GM19372 (cell line): ENCODE data around the gene RTN4.
"Not testable (repeated sequence)": the region's sequence is repeated elsewhere in the genome, so short reads cannot be mapped to it uniquely, and the experiment has no call there.

Experiments
- ATAC-seq: cut with Tn5 transposase; IDR thresholded peaks from one replicate; pipeline ENCODE4 v1.9.1; 2021; ENCODE audit warnings: mild to moderate bottlenecking, low read depth, moderate library complexity; ENCODE audit not compliant: unreplicated experiment

RTN4 gene, protein sequence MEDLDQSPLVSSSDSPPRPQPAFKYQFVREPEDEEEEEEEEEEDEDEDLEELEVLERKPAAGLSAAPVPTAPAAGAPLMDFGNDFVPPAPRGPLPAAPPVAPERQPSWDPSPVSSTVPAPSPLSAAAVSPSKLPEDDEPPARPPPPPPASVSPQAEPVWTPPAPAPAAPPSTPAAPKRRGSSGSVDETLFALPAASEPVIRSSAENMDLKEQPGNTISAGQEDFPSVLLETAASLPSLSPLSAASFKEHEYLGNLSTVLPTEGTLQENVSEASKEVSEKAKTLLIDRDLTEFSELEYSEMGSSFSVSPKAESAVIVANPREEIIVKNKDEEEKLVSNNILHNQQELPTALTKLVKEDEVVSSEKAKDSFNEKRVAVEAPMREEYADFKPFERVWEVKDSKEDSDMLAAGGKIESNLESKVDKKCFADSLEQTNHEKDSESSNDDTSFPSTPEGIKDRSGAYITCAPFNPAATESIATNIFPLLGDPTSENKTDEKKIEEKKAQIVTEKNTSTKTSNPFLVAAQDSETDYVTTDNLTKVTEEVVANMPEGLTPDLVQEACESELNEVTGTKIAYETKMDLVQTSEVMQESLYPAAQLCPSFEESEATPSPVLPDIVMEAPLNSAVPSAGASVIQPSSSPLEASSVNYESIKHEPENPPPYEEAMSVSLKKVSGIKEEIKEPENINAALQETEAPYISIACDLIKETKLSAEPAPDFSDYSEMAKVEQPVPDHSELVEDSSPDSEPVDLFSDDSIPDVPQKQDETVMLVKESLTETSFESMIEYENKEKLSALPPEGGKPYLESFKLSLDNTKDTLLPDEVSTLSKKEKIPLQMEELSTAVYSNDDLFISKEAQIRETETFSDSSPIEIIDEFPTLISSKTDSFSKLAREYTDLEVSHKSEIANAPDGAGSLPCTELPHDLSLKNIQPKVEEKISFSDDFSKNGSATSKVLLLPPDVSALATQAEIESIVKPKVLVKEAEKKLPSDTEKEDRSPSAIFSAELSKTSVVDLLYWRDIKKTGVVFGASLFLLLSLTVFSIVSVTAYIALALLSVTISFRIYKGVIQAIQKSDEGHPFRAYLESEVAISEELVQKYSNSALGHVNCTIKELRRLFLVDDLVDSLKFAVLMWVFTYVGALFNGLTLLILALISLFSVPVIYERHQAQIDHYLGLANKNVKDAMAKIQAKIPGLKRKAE

DNA sequence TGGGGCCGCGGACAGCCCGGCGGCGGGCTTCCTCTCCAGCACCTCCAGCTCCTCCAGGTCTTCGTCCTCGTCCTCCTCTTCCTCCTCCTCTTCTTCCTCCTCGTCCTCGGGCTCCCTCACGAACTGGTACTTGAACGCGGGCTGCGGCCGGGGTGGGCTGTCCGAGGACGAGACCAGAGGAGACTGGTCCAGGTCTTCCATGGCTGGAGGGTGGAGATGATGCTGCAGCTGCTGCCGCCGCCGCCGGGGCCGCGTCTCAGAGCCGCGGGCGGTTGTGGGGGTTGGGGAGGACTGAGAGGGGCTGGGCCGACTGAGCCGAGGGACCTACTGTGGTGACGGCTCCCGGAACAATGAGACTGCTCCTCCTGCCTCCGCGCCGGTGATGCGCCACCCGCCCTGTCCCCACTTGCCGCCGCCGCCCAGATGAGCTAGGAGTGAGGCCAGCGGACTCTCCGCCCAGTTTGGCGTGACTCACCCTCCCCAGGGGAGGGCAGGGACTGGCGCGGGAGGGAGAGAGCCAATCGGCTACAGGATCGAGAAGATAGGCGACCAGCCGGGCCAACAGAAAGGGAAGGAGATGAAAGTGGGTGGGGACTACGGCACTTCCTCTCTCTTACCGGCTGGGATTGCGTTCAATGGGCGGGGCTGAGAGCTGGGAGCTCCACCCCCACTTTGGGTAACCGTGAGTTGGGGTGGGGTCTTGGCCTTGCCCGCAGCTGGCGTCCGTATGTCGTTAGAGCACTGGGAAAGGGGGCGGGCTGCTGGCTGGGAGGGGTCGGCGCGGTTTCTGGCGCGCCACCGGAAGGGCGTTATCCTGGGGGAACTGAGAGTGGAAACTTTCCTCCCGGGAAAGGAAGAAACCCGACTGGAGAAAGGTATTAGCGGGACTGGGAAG is at the start of gene RTN4:
TSS of gene RTN4 (minus strand) at position 352 of the 895 bp plus-strand sequence. CDS start at position 201, 151 bp downstream.
- peak; percentile 73 for ATAC-seq

DNA sequence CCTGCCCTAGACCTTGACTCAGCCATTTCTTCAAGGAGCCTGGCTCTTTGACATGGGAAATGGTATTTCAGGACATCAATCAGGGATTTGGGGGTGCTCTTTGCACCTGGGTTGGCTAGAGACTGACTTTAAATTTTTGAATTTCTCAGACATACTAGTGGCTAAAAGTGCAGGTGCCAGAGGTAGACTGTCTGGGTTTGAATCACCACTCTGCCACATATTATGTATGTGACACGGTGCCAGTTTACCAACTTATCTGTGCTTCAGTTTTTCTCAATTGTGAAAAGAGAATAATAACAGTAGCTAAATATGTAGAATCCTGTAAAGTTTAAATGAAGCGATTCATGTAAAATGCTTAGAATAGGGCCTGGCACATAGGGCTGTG is 49.2 kb upstream of the RTN4 start:
- ATAC-seq = no peak

DNA sequence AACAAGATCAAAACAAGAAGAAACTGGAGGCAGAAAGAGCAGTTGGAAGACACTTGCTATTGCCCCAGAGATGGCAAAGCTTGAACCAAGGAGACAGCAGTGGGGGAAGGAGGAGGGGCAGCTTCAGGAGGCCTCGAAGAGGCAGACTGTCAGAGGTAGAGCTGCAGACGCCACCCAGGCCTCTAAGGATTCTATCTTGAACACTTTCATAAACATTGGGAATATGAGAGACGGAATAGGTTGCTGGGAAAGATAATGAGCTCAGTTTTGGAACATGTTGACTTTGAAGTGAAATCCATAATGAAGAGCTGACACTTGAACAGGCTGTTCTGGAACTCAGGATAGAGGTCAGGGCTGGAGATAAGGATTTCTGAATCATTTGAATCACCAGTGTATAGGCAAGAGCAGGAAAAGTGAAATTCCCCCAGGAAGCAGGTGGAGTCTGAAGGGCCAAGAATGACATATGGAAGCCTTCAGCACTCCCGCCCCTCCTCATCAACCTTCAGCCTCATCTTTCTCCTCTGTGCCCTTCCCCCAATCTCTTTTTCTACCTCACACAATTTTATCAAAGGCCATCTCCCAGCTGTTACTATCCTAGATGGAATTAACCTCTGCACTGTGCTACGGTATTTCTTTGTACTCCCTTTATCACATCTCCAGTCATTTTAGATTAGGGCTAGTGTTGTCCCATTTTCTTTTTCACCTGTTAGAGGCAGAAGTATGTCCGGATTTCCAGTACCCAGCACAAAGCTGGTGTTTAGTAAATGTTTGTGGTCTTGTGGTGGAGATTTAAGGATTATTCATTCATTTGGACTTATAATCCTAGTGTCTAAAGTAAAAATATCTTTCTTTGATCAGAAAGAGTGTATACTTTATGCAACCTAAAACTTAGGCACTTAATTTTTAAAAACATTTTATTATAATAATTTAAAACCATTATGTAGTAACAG is 47.5 kb upstream of the RTN4 start:
- no peak for ATAC-seq

DNA sequence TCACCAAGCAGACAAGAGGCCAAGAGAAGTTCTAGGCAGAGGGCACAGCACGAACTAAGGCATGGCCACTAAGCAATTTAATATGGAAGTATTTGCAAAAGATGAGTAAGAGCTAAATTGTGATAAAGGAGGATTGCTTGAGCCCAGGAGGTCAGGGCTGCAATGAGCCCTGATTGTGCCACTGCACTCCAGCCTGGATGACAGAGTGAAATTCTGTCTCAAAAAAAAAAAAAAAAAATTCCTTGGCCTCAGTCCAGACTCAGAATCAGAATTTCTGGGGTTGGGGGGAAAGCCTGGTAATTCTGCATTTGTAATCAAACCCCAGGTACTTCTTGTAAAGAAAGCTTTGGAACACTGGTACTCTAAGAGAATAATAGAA is 46.8 kb upstream of the RTN4 start:
- no peak for ATAC-seq

DNA sequence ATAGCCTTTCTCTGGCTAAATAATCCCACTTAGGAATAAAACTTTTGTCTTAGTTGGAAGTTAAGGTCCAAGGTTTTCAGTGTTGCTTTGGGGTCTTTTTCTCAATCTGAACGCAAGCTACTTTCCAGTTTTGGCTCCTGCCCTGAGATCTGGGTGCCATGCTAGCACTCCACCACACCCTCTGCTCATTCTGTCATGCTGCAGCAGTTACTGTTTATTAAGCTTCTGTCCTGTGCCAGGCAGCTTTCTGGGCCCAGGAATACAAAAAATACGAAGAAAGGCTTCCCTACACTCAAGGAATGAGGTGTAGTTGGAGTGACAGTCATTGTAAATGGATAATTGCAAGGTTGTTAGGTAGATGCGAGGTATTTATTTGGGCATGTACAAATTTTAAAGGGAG is 46.3 kb upstream of the RTN4 start:
- ATAC-seq = no peak

DNA sequence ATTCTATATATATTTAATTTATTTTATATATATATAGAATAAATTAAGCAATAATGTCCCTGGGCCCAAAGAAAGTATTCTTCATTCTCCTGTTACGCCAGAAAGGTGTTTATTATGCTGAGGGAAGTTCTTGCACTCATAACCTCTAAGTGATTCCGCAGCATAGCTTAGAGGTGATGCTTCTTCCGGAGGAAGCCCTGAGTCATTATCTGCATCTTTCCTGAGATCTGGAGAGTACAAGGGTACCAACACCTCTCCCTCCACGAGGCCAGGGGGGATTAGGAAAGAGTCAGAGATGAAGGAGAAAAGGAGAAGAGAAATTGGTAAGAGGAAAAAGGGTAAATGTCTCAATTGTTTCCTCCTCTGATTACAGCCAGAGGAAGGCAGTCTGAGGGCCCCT is 43.1 kb upstream of the RTN4 start:
- ATAC-seq = no peak

DNA sequence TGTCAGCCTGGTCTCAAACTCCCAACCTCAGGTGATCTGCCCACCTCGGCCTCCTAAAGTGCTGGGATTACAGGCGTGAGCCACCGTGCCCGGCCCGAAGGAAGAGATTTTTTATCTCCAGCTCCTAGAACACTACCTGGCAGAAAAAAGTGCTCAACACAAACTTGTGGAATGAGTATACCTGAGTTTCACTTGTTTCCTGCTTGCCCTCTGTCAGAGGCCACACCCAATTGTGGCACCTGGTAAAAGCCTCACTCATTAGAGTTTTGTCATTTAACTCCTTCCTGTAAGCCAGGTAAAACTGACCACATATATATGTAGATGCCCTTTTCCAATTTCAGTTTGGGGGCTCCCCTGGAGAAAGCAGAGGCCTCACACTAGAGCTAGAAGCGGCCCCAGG is 42.2 kb upstream of the RTN4 start:
- no peak for ATAC-seq

DNA sequence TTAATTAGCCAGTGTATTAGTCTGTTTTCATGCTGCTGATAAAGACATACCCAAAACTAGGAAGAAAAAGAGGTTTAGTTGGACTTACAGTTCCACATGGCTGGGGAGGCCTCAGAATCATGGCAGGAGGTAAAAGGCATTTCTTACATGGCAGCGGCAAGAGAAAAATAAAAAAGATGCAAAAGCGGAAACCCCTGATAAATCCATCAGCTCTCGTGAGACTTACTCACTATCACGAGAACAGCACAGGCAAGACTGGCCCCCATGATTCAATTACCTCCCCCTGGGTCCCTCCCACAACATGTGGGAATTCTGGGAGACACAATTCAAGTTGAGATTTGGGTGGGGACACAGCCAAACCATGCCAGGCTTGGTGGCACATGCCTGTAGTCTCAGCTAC is 41.4 kb upstream of the RTN4 start:
- not testable (repeated sequence) for ATAC-seq

DNA sequence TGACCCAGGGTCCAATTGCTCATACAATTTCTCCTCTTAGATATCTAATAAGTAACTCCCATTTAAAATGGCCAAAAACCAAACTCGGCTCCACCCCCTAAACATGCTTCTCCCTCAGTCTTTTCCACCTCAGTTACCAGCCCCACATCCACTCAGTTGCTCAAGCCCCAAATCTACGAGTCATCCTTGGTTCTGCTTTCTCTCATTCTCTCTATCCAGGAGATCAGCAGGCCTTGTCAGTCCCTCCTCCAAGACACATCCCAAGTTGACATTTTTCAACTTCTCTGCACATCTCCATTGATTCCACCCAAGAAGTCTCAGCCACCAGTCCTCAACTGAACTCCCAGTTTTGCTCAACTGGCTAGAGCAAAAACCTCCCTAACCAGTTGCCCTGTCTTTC is 40.5 kb upstream of the RTN4 start:
- no peak for ATAC-seq

DNA sequence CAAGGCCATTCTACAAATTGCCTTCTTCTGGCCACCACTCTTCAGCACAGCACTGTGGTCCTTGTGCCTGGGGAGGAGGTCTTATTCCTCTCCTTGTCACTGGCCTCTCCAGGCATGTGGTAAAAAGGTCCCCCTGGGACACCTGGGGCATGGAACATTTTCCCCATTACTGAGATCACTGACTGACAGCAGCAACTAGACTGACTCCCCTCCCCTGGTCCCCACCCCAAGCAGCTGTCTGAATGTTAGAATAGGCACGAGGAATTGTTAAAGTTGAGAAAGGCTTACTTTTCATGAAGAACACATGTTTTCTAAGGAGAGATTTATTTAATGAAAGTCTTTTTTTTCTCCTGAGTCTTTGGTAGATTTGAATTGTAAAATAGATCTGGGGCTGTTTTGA is 39.5 kb upstream of the RTN4 start:
- ATAC-seq = no peak

DNA sequence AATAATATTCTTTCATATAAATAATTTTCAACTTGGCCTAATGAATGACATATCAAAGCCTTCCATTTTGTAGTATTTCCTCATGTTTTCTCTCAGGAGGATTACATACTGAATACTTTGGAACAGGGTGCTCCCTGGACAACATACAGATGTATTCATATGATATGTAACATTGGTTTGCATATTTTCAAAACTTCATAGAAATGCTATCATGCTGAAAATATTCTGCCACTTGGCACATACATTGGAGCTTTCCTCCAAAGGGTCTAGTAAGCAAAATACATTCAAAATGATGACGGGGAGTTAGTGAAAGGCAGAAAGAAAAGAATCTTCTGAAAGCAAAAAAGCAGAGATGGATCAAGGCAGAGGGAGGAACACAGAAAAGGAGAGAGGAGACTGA is 38.1 kb upstream of the RTN4 start:
- no peak for ATAC-seq

DNA sequence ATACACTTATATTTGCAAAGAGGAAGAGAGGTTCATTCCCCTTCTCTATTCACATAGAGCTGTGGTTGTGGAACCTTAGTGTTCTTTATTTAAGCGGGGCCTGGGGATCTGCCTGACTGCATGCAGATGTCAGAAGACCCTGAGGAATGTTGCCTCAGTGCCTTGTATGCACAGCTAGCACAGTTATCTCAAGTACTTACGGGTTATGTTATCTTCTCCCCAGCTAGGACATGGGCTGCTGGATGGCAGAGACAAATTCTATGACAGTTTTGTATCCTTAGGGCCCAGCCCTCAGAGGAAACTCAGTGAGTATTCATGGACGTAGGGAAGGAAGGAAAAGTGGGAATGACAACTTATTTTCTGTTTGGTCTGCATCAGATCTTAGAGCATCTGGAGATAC is 37.7 kb upstream of the RTN4 start:
- ATAC-seq = no peak

DNA sequence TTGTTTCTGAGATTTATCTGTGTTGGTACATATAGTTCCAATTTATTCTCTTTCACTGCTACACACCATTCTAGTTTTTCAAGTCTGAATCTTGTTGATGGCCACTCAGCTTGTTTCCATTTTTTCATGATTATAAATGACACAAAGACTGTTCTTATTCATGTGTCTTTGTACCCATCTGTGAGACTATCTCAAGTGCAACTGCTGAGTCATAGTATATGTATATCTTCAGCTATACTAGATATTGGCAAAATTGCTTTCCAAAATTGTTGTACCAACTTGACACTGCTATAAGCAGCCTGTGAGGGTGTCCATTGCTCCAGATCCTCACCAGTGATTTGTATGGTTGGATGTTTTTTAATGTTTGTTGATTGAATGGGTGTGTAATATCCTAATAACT is 37.2 kb upstream of the RTN4 start:
- no peak for ATAC-seq

DNA sequence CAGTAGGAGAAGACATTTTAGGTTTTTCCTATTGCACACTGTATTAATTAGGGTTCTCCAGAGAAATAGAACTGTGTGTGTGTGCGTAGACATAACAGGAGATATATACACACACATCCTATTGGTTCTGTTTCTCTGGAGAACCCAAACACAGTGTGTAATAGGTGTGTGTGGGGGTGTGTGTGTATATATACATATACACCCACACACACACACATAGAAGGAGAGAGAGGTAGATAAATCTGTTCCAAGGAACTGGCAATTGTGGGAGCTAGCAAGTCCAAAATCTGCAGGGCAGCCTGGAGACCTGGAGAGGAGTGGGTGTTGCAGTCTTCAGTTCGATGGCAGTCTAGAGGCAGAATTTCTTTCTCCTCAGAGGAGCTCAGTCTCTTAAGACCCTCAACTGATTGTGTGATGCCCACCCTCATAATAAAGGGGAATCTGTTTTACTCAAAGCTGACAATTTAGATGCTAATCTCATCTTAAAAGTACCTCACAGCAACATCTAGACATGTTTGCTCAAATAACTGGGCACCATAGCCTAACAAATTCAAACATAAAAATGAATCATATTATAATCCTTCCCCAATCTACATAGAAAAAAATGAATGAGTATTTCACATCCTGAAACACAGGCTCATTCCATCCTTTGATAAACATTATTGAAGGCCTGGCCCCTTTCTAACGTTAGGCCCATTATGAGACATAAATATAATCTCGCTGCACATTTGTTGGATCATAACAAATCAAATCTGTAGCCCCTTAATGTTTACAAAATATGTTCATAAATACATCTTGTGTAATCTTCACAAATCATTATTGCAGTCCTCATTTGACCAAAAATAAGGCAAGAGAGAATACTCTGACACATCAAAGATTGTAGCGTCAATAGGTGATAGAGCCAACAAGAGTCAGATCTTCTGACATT is 35.1 kb upstream of the RTN4 start:
- no peak for ATAC-seq

DNA sequence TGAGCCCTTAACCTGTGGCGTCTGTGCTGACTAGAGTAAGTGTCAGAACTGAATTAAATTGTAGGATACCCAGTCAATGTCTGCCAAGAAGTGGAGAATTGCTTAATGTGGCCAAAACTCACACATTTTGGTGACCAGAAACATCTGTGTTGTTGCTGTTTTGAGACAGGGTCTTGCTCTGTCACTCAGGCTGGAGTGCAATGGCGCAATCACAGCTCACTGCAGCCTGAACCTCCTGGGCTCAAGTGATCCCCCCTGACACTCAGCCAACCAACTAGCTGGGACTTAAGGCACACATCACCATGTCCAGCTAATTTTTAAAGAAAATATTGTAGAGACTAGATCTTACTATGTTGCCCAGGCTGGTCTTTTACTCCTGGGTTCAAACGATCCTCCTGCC is 34.4 kb upstream of the RTN4 start:
- no peak for ATAC-seq

DNA sequence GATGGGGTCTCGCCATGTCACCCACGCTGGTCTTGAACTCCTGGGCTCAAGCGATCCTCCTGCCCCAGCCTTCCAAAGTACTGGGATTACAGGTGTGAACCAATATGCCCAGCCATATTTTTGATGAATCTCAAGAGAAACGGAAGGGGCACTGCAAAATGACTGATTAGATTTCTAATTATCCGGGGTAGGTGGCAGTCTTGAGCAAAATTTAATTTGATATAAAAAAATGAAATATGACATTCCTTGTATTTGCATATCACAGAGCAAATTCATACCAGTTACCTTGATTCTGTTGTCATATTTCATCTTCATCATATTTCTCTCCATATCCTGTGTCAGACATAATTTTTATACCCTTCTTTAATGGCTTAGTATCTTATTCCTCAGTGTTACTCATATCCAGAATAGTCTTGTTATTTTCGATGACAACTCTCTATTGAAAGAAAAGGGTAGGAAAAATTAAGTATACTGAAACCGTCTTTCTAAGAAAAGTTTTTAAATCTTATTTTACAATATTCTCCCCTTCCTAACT is 30.0 kb upstream of the RTN4 start:
- no peak for ATAC-seq

DNA sequence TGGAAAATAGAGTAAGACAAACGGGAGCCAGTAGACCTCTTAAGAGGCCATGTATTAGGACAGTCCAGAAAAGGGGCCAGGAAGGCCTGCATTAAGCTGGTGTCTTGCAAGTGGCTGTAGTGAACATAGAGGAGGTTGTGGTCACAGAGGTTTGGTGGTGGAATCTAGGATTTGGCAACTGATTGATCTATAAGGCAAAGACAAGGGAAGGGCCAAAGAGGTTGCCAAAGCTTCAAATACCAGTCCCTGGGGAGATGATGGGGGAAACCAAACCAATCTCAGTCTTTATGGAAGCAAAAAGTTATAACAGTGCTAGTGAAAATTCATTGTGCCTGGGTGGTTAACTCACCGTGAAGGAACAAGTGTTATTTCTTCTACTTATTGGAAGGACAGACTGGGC is 28.7 kb upstream of the RTN4 start:
- ATAC-seq = no peak

DNA sequence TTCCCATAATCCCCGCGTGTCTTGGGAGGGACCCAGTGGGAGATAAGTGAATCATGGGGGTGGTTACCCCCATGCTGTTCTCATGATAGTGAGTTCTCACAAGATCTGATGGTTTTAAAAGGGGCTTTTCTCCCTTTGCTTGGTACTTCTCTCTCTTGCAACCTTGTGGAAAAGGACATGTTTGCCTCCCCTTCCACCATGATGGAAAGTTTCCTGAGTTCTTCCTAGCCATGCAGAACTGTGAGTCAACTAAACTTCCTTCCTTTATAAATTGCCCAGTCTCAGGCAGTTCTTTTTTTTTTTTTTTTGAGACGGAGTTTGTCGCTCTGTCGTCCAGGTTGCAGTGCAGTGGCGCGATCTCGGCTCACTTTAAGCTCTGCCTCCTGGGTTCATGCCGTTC is 26.5 kb upstream of the RTN4 start:
- ATAC-seq = no peak
